ENCODE measurements around the gene KNDC1.

KNDC1 gene

DNA sequence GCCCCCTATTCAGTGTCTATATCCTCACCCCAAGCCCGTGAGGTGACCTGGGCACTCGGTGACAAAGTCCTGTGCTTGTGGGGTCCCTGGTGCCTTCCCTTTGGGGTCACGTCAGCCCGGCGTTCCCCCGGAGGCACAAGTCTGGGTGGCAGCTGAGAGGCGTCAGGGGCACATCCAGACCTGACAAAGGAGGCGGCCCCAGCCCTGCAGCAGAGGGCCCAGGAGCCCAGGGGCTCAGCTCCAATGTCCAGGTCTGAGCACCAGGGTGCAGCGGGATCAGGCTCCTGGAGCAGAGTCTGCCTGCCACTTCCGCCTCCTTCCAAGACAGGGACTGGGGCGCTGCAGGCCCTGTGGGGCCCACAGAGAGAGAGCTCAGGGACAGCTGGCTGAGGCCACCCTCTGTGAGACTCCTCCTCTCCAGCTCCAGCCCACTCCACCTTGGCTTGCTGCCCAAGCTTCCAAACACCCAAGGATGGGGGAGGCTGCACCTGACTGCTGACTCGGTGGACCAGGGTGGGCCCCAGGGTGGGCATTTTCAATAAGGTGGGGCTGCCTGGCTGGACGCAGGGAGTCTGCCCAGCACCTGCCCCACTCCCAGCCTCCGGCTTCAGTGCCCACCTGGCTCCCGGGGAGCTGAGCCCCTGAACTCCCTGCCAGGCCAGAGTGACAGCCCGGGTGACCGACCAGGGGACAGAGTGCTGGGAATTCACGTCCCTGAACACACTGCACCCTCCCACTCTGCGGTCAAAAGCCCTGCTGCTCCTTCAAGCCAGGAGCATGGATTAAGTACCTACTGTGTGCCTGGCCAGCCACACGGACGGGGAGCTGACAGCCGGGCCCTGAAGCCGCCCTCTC is 1.0 kb upstream of the KNDC1 start:
- FAIRE-seq (no peak), DNase-seq (ENCODE audit: extremely low spot score, insufficient read length, low read depth) (no peak)

DNA sequence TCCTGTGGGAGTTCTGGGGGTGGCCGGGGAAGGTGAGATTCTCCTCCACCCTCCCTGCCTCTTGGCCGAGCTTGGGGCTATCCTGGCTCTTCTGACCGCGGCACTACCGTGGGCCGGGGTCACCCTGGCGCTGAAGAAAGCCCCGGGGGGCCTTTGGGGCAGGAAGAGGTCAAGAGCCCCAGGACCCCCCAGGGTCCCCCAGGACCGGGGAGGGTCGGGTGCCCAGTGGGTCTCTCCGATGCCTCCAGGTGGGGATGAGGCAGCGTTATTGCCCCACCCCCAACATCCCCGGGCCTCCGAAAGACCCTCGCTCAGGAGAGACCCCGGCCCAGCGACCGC is 439 bp upstream of the KNDC1 start:
- FAIRE-seq = no peak
- no peak for DNase-seq (ENCODE audit: extremely low spot score, insufficient read length, low read depth)

DNA sequence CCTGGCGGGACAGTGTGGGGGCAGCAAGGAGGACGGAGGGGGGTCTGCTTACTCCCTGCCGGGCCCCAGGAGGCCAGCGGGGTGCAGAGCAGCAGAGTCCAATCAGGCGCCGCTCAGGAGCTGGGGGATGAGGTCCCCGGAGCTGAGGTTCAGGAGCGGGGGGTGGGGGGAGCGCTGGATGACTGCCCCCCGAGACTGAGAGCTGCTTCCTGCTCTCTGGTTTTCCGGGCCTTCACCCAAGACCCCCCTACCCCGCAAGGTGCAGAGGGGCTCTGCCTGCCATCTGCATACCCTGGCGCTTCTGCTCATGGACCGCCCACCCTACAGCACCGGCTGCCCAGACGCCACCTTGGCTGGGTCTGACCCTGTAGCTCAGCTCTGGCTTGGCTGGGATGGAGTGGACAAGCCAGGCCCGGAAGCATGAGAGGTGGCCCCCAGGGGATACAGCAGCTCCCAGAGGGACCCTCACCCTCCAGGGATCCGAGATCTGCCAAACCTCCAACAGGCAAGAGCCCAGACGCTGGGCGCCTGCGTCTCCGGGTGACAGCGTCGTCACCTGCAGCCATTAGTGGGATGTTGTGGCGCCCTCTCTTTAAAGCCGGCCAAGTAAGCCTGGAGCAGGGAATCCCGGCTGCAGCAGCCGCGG is 930 bp downstream of the KNDC1 start:
- no peak for DNase-seq (ENCODE audit: extremely low spot score, insufficient read length, low read depth)
- FAIRE-seq = no peak

DNA sequence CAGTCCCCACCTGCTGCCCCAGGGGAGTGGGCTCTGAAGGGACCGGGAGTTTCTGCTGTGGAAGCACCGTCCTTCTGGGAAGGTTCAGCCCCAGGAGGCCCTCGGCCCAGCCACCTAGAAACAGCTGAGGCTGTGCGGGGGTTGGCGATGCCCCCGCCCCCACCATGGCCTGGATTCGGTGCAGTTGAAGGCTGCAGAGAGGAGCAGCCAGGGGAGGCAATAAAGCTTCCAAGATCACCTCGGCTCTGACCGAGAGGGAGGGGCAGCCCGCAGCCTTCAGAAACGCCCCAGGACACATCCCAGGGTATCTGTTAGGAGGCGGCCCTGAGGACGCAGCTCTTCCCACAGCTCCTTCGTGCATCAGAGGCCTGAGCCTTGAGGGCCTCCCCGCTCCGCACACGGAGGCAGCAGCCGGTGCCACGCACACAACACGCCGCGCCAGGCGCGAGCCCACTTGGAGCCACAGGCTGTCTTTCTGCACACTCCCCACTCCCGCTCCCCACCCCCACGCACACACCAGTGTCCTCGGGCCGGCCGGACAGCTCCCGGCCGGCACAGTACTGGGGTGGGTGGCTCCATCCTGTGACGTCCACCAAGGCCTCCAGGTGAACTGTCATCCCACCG is 1.6 kb downstream of the KNDC1 start:
- no peak for DNase-seq (ENCODE audit: extremely low spot score, insufficient read length, low read depth)
- no peak for FAIRE-seq

DNA sequence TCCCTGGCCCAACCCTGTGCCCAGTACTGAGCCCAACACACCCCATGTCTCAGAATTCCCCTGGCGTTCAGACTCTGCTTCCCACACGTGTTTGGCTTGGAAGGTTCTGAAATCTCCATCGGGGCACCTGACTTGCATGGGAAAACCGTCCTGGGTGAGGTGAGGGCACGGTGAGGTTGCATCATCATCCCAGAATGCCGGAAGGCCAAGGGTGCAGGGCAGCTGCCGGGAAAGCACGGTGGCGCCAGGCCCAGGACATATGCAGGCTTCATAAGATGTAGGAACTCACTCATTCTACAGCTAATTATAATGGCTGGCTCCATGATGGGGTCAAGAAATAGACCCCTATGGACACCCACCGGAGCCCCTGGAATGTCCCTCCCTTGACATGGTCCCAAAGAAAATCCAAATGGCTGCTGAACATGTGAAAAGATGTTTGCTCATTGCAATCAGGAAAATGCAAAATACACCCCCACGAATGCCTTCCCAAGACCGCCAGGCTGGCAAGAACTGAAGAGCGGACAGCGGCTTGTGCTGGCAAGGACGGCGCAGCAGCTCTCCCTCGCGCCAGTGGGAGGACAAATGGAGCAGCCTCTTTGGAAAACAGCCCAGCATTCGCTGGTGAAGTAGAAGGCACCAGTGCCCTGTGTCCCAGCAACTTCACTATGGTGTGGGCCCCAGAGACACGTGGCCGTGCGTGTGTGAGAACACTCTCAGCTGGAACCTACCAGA is 2.3 kb downstream of the KNDC1 start:
- DNase-seq (ENCODE audit: extremely low spot score, insufficient read length, low read depth) (no peak), FAIRE-seq (no peak)

DNA sequence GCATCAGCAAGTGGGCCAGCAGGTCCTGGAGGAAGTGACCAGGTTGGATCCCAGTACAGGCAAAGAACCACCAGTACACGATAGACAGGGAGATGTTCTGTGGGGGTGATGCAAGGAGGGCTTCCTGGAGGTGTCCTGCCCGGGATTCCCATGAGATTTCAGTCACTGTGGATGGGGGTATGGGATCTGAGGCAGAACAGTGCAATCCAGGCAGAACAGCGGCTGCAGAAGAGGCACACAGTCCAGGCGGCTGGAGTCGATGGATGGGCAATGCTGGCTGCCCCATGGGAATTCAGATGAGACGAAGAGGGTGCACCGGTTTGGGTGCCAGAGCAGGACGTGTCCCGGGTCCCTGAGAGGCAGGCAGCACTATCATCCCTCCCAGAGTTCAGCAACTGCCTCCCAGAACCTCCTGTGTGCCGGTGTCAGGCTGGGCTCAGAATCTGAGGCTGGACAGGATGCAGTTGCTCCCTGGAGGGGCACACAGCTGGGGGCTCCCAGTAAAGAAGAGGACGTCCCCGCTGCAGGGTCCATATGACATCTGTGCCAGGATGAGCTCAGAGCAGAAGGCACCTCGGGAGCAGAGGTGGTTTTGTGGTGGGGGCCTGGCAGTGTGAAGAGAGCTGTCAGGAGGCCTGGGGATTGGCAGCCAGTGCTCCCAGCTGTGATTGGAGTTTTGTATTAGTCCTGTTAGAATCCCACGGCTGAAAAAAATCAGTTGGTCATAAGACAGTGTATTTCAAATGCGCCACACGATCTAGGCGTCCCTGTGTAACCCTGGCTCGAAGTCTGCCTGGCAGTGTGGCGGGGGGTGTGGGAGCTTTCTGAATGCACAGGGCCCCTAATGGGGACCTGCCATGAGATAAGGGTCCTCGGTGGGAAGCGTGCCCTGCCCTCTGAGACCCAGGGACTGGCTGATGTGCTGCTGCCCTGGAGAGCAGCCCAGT is 3.2 kb downstream of the KNDC1 start:
- FAIRE-seq = no peak
- DNase-seq (ENCODE audit: extremely low spot score, insufficient read length, low read depth) = no peak

DNA sequence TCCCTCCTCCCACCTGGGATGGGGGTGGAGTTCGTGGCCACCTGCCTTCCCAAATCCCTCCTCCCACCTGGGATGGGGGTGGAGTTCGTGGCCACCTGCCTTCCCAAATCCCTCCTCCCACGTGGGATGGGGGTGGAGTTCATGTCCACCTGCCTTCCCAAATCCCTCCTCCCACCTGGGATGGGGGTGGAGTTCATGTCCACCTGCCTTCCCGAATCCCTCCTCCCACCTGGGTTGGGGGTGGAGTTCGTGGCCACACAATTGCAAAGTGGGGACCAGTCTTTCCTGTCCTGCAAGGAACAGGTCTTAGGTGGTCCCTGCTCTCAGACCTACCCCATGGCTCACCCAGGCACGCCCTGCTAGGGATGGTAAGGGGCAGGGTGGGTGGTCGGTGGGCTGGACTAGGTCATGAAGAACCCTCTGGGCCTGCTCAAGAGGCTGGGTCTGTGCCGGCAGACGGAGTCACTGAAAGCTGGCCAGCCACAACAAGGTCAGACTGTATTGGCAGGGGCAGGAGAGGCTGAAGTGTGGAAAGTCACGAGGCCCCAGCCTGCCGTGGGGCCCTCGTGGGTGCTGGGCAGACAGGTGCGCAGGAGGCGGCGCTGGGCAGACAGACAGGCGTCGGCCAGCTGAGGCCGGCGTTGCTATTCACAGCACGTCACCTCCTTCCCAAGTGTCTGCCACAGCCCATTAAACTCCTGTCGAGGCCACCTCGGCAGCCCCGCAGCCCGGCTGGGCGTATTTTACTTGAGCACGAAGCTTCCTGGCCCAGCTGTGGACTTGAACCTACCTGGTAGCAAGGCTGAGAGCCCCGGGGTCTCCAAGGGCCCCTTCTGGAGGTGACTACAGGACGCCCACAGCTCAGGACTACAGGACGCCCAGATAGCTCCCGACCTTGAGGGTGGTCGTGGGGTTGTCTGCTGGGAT is 4.1 kb downstream of the KNDC1 start:
- DNase-seq (ENCODE audit: extremely low spot score, insufficient read length, low read depth) (no peak), FAIRE-seq (no peak)

DNA sequence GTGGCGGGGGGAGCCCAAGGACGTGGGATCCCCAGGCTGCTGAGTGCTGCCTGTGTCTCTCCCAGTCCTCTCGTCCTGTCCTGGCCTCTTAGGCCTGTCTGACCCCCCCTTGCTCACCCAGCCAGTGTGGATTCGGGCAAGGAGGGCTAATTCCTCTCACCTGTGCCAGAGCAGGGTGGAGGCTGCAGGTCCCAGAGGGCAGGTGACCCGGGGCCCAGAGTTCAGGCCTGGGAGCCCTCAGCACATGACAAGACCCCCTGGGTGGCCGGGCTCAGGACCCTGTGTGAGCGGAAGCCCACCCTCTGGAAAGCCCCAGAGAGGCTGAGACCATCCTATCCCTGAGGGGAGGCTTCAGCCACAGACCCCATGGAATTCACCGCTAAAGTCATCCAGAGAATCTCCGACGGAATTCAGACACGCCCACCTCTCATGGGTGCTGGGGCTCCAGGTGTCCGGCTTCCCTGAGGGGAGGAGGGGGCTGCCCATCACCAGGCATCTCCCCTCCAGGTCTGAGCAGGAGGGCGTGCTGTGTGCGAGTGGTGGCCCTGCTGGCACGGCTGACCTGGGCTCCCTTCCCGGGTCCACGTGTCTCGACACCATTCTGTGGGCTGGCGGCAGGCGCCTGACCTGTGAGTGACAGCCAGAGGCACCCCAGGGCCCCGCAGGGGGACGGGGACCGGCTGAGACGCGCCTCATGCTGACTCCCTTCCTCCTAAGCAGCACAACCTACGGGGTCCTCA is 5.0 kb downstream of the KNDC1 start:
- DNase-seq (ENCODE audit: extremely low spot score, insufficient read length, low read depth) (no peak), FAIRE-seq (no peak)

DNA sequence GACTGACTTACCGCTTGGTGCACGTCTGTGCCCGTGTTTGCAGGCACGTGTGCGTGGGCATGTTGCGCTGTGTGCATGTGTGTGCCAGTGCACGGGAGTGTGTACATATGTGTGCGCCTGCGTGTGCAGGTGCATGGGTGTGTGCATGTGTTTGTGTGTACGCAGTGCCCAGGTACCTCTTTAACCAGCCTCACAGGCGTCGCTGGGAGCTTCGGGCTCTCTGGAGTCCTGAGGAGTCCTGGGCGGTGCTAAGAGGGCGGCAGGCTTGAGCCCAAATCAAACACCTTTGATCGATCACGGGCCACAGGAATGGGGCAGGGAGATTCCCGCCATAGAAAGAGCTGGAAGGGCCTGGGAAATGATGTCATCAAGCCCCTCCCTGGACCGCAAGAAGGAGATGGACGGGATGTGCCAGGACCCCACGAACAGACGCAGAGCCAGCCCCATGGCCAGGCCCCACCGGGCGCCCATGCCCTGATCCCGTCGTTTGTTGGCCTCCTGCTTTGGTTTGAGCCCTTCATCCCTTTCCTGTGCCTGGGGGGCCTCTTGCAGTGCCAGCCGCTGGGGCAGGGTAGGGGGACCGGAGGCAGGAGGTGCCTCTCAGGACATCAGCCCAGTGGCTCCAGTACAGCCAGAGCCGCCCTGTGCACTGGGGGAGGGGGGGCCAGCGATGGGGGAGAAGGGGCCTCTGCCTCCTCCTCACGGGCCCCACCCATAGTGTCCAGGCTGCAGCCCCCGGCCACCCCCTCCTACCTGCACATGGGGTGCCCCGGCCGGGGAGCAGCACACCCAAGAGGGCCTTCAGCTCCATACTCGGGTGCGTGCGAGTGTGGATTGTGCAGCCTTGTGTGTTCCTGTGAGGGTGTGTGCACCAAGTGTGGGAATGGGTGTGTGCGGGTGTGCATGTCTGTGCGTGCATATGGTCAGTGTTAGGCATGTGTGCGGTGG is 5.8 kb downstream of the KNDC1 start:
- no peak for DNase-seq (ENCODE audit: extremely low spot score, insufficient read length, low read depth)
- no peak for FAIRE-seq

DNA sequence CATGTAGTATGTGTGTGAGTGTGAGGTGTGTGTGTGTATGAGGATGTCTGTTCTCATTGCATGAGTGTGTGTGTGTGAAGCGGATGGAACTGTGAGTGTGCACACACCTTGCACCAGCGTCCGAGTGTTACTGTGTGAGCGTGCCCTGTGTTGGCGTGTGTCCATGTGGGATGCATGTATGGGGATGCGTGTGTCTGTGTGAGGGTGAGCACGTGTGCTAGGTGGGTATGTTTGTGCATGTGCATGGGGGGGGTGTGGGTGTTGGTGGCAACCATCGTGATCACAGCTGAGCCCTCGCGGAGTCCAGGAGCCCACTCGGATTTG is 6.4 kb downstream of the KNDC1 start:
- no peak for FAIRE-seq

DNA sequence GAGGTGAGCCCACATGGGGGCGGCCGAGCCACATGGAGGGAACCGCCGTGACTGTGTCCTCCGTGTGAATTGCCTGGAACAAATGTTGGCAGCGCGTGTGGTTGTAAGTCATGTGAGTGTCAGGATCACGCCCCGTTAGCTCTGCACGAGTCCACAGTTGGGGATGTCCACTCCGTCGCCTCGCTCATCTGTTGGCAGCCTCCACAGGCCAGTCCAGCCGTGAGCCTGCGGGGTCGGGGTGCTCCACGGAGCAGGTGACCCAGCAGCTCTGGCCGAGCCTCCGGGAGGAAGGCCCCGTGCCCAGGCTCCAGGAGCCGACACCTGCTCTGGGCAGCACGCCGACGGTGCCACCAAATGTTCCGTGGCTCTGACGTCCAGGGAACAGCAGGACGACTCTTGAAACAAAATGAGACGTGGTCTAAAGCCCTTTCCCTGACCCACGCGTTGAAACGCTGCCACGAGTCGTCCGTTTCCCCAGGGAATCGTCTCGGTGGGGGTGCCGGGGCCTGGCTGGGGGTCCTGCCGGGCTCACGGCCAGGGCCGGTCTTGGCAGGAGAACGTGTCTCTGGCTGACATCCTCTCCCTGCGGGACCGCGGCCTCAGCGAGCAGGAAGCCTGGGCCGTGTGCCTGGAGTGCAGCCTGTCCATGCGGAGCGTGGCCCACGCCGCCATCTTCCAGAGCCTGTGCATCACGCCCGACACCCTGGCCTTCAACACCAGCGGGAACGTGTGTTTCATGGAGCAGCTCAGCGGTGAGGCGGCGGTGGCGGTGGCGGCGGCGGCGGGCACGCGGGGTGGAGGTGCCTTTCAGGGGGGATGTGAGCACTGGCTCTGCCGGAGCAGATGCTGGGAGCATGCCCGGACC is 7.0 kb downstream of the KNDC1 start:
- no peak for FAIRE-seq
- DNase-seq (ENCODE audit: extremely low spot score, insufficient read length, low read depth) = no peak

More for the DNA sequence above, 6.4 kb downstream of the KNDC1 start:
- DNase-seq (ENCODE audit: extremely low spot score, insufficient read length, low read depth) = no peak

DNA sequence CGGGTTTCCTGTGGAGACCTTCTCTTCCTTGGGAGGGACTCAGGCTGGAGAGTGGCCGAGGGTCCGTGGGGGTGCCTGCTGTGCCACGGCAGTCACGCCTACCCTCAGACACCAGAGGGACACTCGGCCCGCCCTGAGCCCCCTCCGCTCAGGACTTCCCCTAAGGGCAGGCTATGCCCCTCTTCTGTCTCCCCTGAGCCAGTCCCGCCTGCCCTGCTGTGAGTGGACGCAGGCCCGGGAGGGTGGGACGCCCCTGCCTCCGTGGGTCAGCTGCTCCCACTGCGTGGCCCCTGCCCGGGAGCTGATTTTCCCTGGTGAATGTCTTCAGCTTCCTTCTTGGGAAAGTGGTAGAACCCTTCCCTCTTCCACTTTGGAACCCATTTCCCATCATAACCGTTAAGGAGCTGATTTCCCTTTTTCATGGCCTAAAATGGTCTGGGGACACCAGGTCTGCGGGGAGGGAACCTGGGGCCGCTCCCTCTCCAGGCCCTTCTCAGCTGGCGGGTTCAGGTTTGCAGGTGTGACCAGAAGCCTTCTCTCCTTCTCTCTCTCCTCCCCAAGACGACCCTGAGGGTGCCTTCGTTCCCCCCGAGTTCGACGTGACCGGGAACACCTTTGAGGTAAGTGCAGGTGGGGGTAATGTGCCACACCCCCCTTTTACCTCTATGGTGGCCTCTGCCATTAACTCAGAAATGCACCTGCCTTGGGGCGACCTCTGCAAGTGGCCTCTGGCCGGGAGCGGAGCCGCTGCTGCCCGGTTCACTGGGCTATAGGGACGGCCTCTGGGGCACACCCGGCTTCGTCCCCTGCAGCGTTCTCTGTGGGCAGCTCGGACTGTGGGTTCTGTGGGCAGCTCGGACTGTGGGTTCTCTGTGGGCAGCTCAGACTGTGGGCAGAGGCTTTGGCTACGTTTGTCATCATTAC is 7.9 kb downstream of the KNDC1 start:
- FAIRE-seq (no peak), DNase-seq (ENCODE audit: extremely low spot score, insufficient read length, low read depth) (no peak)

DNA sequence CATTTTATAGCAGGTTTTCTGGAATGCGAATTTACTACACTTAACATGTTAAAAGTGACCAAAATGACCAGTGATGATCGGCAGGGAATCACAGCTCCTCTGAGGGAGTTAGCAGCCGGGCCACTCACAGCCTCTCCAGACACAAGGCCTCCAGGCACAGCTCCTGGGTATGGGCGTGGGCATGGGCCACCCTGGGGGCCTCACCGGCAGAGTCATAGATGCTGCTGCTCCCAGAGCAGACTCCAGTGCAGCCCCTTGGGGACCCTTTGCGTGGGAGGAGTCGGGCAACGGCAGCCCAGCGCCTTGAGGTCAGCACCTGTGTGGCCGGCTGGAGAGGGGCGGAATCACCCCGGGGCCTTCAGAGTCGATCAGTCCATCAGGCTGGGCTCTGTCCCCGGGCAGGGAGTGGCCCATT is 8.6 kb downstream of the KNDC1 start:
- DNase-seq (ENCODE audit: extremely low spot score, insufficient read length, low read depth) (no peak), FAIRE-seq (no peak)

DNA sequence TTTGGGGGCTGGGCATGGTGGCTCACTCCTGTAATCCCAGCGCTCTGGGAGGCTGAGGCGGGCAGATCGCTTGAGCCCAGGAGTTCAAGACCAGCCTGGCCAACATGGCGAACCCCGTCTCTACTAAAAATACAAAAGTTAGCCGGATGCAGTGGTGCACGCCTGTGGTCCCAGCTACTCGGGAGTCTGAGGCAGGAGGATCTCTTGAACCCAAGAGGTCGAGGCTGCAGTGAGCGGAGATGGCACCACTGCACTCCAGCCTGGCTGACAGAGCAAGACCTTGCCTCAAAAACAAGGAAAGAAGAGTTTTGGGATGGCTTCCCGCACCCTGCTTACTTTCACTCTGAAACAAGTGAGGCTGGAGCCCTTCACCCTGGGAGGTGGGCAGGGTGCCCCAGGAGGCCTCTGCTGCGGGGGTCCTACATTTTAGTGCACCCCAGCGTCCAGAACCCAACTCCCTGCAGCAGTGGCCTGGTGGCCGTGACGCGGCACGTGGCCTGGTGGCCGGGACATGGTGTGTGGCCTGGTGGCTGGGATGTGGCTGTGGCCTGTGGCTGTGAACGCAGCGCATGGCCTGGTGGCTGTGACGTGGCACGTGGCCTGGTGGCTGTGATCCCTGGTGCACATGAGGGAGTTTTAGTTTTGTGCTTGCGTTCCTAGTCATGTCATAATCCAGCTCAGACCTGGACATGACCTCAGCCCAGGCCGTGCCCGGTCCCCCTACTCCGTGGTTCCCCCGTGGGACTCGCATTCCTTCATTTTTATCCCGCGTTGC is 9.3 kb downstream of the KNDC1 start:
- DNase-seq (ENCODE audit: extremely low spot score, insufficient read length, low read depth) = no peak

More for the DNA sequence above, 9.3 kb downstream of the KNDC1 start:
- FAIRE-seq = no peak
